Pancreas (tissue), 10 donors: ENCODE measurements around the gene MCRS1. TPM values are rescaled to one million over a fixed set of nuclear protein-coding genes. Genes with fewer than 3 reads are reported as not detected.
A peak's percentile ranks its signal among the peaks of the same experiment; 100 is the strongest.

ENCODE experiments used
- ATAC-seq, 4 donors: fragments of 200-7000 bp; cut with Tn5 transposase; one replicate each; pipeline versions ENCODE4 v1.8.0 to v1.9.1; 2020; ENCODE audit warnings: mild to moderate bottlenecking in 4 of 4, moderate library complexity in 4 of 4
- DNase-seq, 6 donors: peaks; one replicate each; pipeline ENCODE4 v3.0.0-alpha.2; 2020
- FAIRE-seq: peaks from 2 replicates; lab custom pipeline; 2012; peaks lifted over from hg19 to GRCh38; lab: Jason Lieb, UNC
- H3K27ac ChIP-seq, 4 donors: fragments of 200-600 bp; sonication (generic); 1 replicate in 3 of 4; 2 replicates in 1 of 4; pipeline versions ENCODE4 v1.5.0 to v1.8.0; 2020
- H3K27me3 ChIP-seq, 4 donors: fragments of 200-600 bp; one replicate each; pipeline ENCODE4 v1.8.0; 2021
- H3K36me3 ChIP-seq, 3 donors: fragments of 200-600 bp; sonication (generic) in 1 of 3; one replicate each; pipeline versions ENCODE4 v1.5.0 to v1.8.0; 2020 to 2021
- H3K4me1 ChIP-seq, 3 donors: fragments of 200-600 bp; one replicate each; pipeline ENCODE4 v1.8.0; 2021
- H3K4me3 ChIP-seq, 4 donors: fragments of 200-600 bp; sonication (generic) in 2 of 4; one replicate each; pipeline versions ENCODE4 v1.5.0 to v1.8.0; 2020 to 2021
- H3K9me3 ChIP-seq, 4 donors: fragments of 200-600 bp; one replicate each; pipeline ENCODE4 v1.8.0; 2021
- CTCF ChIP-seq, 4 donors: fragments of 200-600 bp; sonication (generic) in 3 of 4; IDR thresholded peaks; one replicate each; pipeline versions ENCODE4 v1.5.0 to v1.8.0; 2021; ENCODE audit warnings: antibody characterized with exemption in 4 of 4
- WGBS, 2 donors: extraction: QIAGEN DNeasy Blood & Tissue Kit; methylation state at CpG; one replicate each; pipeline ENCODE4 v1.1.7; 2013; 5-methylcytosine and 5-hydroxymethylcytosine counted together
- intact Hi-C, 3 donors: fragments of 100-400 bp; cut with DNase I; formaldehyde crosslinking; loops; one replicate each; pipeline versions ENCODE4 v1.11.1 to v1.14.2; 2022
- polyA plus RNA-seq, 2 donors: library from polyadenylated mRNA; stranded (reverse); fragments of 200-250 nt; gene quantifications; one replicate each; pipeline ENCODE4 v1.2.3, GENCODE V29; 2013
- total RNA-seq, 6 donors: library from RNA; stranded (reverse); fragmentation: NEBNext Ultra II Directional in 4 of 6; extraction: Animal tissue kit (Norgen Biotek cat#: 25700) in 4 of 6; gene quantifications; one replicate each; pipeline versions ENCODE4 v1.2.1 to v1.2.4, GENCODE V29; 2021 to 2023
- donor health status: healthy with polysubstance abuse.
- donor health status: DM: no; HTN: no; CAD: no; lungs with moderate emphysema.
- donor health status: DM: no; HTN: no; CAD: no.
- donor health status: control.
- donor health status: control.
- donor health status: Bipolar disorder and iron deficiency.
- donor health status: DM: yes; HTN: yes; CAD: no.
- donor health status: DM: no; HTN: no; CAD: no.
- donor health status: DM: no; HTN: no; CAD: no.
- donor health status: DM: yes; HTN: yes; CAD: no.

Gene MCRS1
- total and polyA plus RNA-seq, 8 donors: 19.3 to 71.0 (median 25.9) TPM

GRCh38 chr12:49524660-49525324, 43.1 kb downstream of the MCRS1 start:
- no peak for TF ChIP-seq CTCF (IDR thresholded peaks at IDR 0.05)
- Histone ChIP-seq H3K9me3 (no peaks in the 10 kb centered on the region), H3K4me1 (peaks cover 0 to 10% (median 6%) of the 10 kb centered on the region in 3 donors), H3K27me3 (no peaks in the 10 kb centered on the region), H3K4me3 (no peak overlapping the region), H3K36me3 (no peaks in the 10 kb centered on the region), H3K27ac (peak overlapping the region in 3 of 4 donors; percentile 7 to 44 (median 27))
- DNase-seq: peak in 2 of 6 donors; percentile 21 to 53
- intact Hi-C loops: no loop called here
- ATAC-seq: peak; percentile 81 to 94 (median 90)
- FAIRE-seq: no peak
- WGBS, 2 donors: 34 to 41% methylated on average over 6 of the region's 6 CpGs

- Histone ChIP-seq H3K27me3 (no peaks in the 10 kb centered on the region), H3K4me3 (no peak overlapping the region), H3K4me1 (peaks cover 0 to 10% (median 6%) of the 10 kb centered on the region in 3 donors), H3K27ac (no peak overlapping the region), H3K36me3 (no peaks in the 10 kb centered on the region), H3K9me3 (no peaks in the 10 kb centered on the region)
- WGBS, 2 donors: 53 to 80% methylated on average over 4 of the region's 4 CpGs
- ATAC-seq (peak in 1 of 4 donors; percentile 26), DNase-seq (no peak), FAIRE-seq (no peak)
- TF ChIP-seq CTCF (IDR thresholded peaks at IDR 0.05): no peak
- intact Hi-C loops: no loop called here
Measured at GRCh38 chr12:49521389-49521788, 46.6 kb downstream of the MCRS1 start.

- Histone ChIP-seq H3K4me3 (no peak overlapping the region), H3K27ac (no peak overlapping the region), H3K36me3 (no peaks in the 10 kb centered on the region), H3K27me3 (no peaks in the 10 kb centered on the region), H3K9me3 (no peaks in the 10 kb centered on the region), H3K4me1 (peaks cover 0 to 7% (median 6%) of the 10 kb centered on the region in 3 donors)
- DNase-seq: no peak
- intact Hi-C loops: loop anchor here in 1 of 3 donors (10.0 kb wide), 1 partner anchor 175 kb away; the partner anchor contains the start of gene DNAJC22
- no peak for FAIRE-seq
- no peak for TF ChIP-seq CTCF (IDR thresholded peaks at IDR 0.05)
- 96 to 98% methylated on average over 5 of the region's 5 CpGs for WGBS, 2 donors
- ATAC-seq: no peak
Measured at GRCh38 chr12:49519574-49519936, 48.4 kb downstream of the MCRS1 start.

GRCh38 chr12:49518914-49519573, 48.9 kb downstream of the MCRS1 start:
- intact Hi-C loops: loop anchor here in 1 of 3 donors (10.0 kb wide), 1 partner anchor 174 kb away; the partner anchor contains the start of gene DNAJC22
- FAIRE-seq (no peak), ATAC-seq (no peak), DNase-seq (no peak)
- WGBS, 2 donors: 90% methylated on average over 2 of the region's 2 CpGs
- no peaks in the 10 kb centered on the region for H3K27me3 ChIP-seq
- H3K27ac ChIP-seq: no peak overlapping the region
- H3K4me3 ChIP-seq: no peak overlapping the region
- H3K4me1 ChIP-seq: peaks cover 0 to 3% (median 2%) of the 10 kb centered on the region in 3 donors
- H3K36me3 ChIP-seq: no peaks in the 10 kb centered on the region
- TF ChIP-seq CTCF (IDR thresholded peaks at IDR 0.05): no peak
- H3K9me3 ChIP-seq: no peaks in the 10 kb centered on the region
